GM21423 (cell line): ENCODE data around the gene SH3PXD2A.
A peak's percentile ranks its signal among the peaks of the same experiment; 100 is the strongest.

Experiments
- ATAC-seq: cut with Tn5 transposase; IDR thresholded peaks from one replicate; pipeline ENCODE4 v1.9.1; 2021; ENCODE audit warnings: mild to moderate bottlenecking, moderate library complexity; ENCODE audit not compliant: unreplicated experiment

SH3PXD2A gene

GRCh38 chr10:103711351-103711994, 143.9 kb downstream of the SH3PXD2A start:
- no peak for ATAC-seq

- ATAC-seq, result no peak
Observed at GRCh38 chr10:103710490-103710889, 144.9 kb downstream of the SH3PXD2A start.

- ATAC-seq, result no peak
Observed at GRCh38 chr10:103709341-103709920, 145.9 kb downstream of the SH3PXD2A start.

- no peak for ATAC-seq
Observed at GRCh38 chr10:103708627-103709288, 146.6 kb downstream of the SH3PXD2A start.

- ATAC-seq, result no peak
Observed at GRCh38 chr10:103707956-103708626, 147.3 kb downstream of the SH3PXD2A start.

- no peak for ATAC-seq
Observed at GRCh38 chr10:103706762-103707161, 148.6 kb downstream of the SH3PXD2A start.

GRCh38 chr10:103706047-103706446, 149.3 kb downstream of the SH3PXD2A start:
- ATAC-seq, result no peak

GRCh38 chr10:103703941-103704919, 151.1 kb downstream of the SH3PXD2A start:
- no peak for ATAC-seq

GRCh38 chr10:103701380-103702222, 153.8 kb downstream of the SH3PXD2A start:
- ATAC-seq, result no peak

- no peak for ATAC-seq
Observed at GRCh38 chr10:103700436-103700715, 155.0 kb downstream of the SH3PXD2A start.

GRCh38 chr10:103699611-103700435, 155.6 kb downstream of the SH3PXD2A start:
- no peak for ATAC-seq

- no peak for ATAC-seq
Observed at GRCh38 chr10:103698266-103698665, 157.1 kb downstream of the SH3PXD2A start.

GRCh38 chr10:103697787-103698186, 157.6 kb downstream of the SH3PXD2A start:
- no peak for ATAC-seq

- peak; percentile 40 for ATAC-seq
Observed at GRCh38 chr10:103696411-103697145, 158.8 kb downstream of the SH3PXD2A start.

GRCh38 chr10:103696094-103696410, 159.3 kb downstream of the SH3PXD2A start:
- ATAC-seq, result peak; percentile 0

- ATAC-seq, result no peak
Observed at GRCh38 chr10:103695584-103696005, 159.8 kb downstream of the SH3PXD2A start.

GRCh38 chr10:103693812-103694205, 161.6 kb downstream of the SH3PXD2A start:
- ATAC-seq, result no peak
